Putamen (tissue), 1 donor: ENCODE data around the gene GPR62.
"Not testable (repeated sequence)": the region's sequence is repeated elsewhere in the genome, so short reads cannot be mapped to it uniquely, and the experiment has no call there.

ENCODE experiments used
- DNase-seq: peaks from one replicate; pipeline ENCODE4 v3.0.0-alpha.2; 2016; ENCODE audit warnings: low spot score

GPR62 gene

GRCh38 chr3:51955175-51955892, at the start of gene GPR62:
Gene GPR62, plus strand, starts transcription at chr3:51955381. Its CDS starts 272 bp downstream, at chr3:51955653.
- DNase-seq, result peak; percentile 93

GRCh38 chr3:51908026-51908425, 47.2 kb upstream of the GPR62 start:
- no peak for DNase-seq

- no peak for DNase-seq
Measured at GRCh38 chr3:51916418-51916817, 38.8 kb upstream of the GPR62 start.

- no peak for DNase-seq
Measured at GRCh38 chr3:51921081-51921578, 34.1 kb upstream of the GPR62 start.

- no peak for DNase-seq
Measured at GRCh38 chr3:51927061-51927977, 27.9 kb upstream of the GPR62 start.

GRCh38 chr3:51928438-51928837, 26.7 kb upstream of the GPR62 start:
- DNase-seq, result no peak

GRCh38 chr3:51928981-51929380, 26.2 kb upstream of the GPR62 start:
- DNase-seq, result not testable (repeated sequence)

- DNase-seq, result no peak
Measured at GRCh38 chr3:51929420-51930003, 25.7 kb upstream of the GPR62 start.

GRCh38 chr3:51930439-51930838, 24.7 kb upstream of the GPR62 start:
- no peak for DNase-seq

- no peak for DNase-seq
Measured at GRCh38 chr3:51931756-51932155, 23.4 kb upstream of the GPR62 start.

- DNase-seq, result no peak
Measured at GRCh38 chr3:51932471-51933370, 22.5 kb upstream of the GPR62 start.

GRCh38 chr3:51933471-51934138, 21.6 kb upstream of the GPR62 start:
- no peak for DNase-seq

GRCh38 chr3:51934139-51934850, 20.9 kb upstream of the GPR62 start:
- no peak for DNase-seq

GRCh38 chr3:51934991-51935885, 19.9 kb upstream of the GPR62 start:
- no peak for DNase-seq

GRCh38 chr3:51935886-51936755, 19.1 kb upstream of the GPR62 start:
- DNase-seq, result no peak

GRCh38 chr3:51937014-51937413, 18.2 kb upstream of the GPR62 start:
- no peak for DNase-seq

- no peak for DNase-seq
Measured at GRCh38 chr3:51937611-51938450, 17.4 kb upstream of the GPR62 start.
